EL (cell line): ENCODE measurements around the gene FOXF1.

ENCODE experiments used
- DNase-seq: peaks from one replicate; pipeline ENCODE4 v3.0.0-alpha.2; 2016

Gene FOXF1

DNA sequence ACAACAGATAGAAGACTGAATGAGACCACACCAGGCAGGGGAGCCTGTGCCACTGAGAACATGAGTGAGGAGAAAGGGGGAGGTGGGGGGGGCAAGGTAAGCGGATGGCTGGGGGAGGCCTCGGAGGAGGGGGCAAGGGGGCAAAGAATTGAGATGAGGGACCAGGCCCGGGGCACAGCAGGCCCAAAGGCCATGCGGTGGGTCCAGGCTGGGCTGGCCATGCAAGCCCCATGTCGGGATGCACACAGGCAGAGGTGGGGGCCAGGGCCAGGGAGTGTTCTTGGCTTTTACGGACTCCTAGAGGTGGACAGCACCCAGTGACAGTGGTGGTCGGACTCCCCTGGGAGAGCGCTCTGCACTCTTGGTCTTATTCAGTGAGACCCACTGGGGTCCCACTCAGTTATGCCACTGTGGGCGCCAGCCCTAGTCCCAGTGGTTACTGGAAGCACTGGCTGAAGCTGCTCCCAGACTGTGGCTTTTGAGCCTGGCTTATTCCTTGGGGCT, 49.5 kb downstream of the FOXF1 start:
- no peak for DNase-seq

DNA sequence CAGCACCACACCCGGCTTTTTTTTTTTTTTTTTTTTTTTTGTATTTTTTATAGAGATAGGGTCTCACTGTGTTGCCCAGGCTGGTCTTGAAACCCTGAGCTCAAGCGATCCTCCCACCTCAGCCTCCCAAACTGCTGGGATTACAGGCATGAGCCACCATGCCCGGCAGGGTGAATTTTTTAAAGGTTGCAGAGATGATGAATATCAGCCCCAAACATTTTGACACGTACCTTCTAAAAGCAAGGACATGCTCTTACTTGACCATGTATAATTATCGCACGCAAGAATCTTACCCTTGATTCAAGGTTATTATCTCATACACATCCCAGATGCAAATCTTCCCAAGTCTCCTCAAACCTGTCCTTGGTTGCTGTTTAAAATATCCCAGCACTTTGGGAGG, 52.0 kb downstream of the FOXF1 start:
- DNase-seq, result no peak

DNA sequence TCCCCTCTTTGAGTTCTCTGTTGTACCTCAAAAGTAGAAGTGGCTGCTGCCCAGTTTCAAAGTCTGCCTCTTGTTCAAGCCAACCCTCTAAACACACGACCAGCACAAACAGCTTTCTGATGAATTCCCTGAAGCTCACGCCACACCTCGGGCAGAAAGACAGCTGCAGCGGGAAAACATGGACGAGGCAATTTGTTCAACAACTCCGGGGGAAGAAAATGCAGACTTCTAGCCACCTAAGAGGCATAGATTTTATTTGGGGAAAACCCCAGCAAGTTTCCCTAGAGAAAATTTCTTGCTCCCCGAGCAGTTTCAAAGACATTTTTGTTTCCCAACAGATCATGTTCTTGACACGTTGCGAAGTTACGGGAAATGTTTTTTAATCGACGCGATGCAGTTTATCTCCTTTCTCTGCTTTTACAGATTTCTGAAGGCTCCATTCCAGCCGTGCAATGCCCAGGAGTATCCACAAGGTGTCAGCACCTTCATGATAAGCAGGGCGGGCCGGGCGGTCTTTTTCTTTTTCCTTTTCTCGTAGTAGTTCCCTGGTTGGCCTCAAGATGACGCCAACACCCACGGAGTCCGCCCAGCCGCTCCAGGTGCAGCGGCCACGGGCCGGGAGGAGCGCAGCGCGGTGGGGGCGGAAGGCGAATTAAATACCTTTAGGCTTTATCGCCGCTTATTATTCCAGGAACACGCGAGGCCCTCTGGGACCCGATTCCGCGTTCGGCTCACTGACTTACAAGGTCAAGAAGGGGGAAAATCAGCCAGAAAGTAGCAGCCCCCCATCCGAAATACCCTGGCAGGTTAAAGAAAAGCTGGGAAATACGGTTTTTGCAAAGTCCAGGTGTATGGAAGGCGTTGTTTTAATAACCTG, 53.4 kb downstream of the FOXF1 start:
- DNase-seq, result peak; percentile 89
